Adrenal gland (tissue), 5 donors: ENCODE data around the gene TRIM47.

Experiments
- POLR2A ChIP-seq, 2 donors: fragments of 450-650 bp; IDR thresholded peaks; one replicate each; pipeline ENCODE4 v1.6.1; 2017; ENCODE audit warnings: antibody characterized with exemption in 2 of 2, mild to moderate bottlenecking in 2 of 2, moderate library complexity in 1 of 2
- TF ChIP-seq, protein P1 (sequence below), 6 experiments: fragments of 450-650 bp in 4 of 6; fragments of 200-600 bp in 2 of 6; sonication (generic) in 1 of 6; IDR thresholded peaks; 1 replicate in 5 of 6; 2 replicates in 1 of 6; pipeline versions ENCODE4 v1.5.1 to v1.8.0; 2016 to 2021; ENCODE audit warnings: antibody characterized with exemption in 6 of 6, mild to moderate bottlenecking in 2 of 6, moderate library complexity in 1 of 6
- donor health status: DM: no; HTN: no; CAD: no.

DNA sequence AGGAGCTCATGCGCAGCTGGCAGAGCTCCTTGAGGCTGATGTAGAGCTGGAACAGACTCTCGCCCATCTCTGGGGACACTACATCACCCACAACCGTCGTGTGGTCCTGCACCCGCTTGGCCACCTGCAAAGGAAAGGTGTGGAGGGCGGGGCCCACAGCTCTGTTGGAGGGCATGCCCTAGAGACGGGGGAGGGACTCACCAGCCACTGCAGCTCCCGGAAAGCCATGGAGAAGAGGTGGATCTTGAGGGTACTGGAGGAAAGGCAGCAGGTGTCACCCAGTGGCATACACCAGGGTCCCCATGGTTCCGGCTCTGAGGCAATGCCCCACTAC is 42.8 kb downstream of the TRIM47 start:
- TF ChIP-seq, protein P1, sequence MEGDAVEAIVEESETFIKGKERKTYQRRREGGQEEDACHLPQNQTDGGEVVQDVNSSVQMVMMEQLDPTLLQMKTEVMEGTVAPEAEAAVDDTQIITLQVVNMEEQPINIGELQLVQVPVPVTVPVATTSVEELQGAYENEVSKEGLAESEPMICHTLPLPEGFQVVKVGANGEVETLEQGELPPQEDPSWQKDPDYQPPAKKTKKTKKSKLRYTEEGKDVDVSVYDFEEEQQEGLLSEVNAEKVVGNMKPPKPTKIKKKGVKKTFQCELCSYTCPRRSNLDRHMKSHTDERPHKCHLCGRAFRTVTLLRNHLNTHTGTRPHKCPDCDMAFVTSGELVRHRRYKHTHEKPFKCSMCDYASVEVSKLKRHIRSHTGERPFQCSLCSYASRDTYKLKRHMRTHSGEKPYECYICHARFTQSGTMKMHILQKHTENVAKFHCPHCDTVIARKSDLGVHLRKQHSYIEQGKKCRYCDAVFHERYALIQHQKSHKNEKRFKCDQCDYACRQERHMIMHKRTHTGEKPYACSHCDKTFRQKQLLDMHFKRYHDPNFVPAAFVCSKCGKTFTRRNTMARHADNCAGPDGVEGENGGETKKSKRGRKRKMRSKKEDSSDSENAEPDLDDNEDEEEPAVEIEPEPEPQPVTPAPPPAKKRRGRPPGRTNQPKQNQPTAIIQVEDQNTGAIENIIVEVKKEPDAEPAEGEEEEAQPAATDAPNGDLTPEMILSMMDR (IDR thresholded peaks at IDR 0.05), result no peak
- TF ChIP-seq POLR2A (IDR thresholded peaks at IDR 0.05), result no peak
